Eye (tissue), 1 donor: Measurements from ENCODE around the gene SERP2.
A peak's percentile ranks its signal among the peaks of the same experiment; 100 is the strongest.

Experiments
- DNase-seq: peaks from one replicate; pipeline ENCODE4 v3.0.0-alpha.2; 2015

Gene SERP2

GRCh38 chr13:44413095-44413494 lies 39.5 kb downstream of the SERP2 start:
- DNase-seq: no peak

- DNase-seq: no peak
Measured at GRCh38 chr13:44414716-44415115, 41.1 kb downstream of the SERP2 start.

- peak; percentile 39 for DNase-seq
Measured at GRCh38 chr13:44415815-44416214, 42.2 kb downstream of the SERP2 start.

DNA sequence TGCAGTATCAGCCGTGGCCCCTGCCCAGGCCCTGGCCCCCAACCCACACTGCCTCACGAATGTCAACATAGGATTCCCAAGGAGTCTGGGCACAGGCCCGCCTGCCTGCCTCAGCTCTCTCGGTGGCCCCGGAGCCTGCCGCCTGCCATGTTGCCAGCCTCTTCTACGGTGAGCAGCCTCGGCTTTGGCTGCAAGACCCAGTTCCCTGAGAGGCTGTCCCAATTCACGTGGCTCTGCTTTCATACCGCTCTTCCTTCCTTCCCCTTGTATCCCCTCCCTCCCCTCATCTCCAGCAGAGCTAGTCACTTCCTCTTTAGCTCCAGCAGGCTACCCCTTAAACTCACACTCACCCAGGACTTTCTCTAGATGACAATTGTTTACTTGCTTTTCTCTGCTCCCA lies 42.7 kb downstream of the SERP2 start:
- DNase-seq: no peak

DNA sequence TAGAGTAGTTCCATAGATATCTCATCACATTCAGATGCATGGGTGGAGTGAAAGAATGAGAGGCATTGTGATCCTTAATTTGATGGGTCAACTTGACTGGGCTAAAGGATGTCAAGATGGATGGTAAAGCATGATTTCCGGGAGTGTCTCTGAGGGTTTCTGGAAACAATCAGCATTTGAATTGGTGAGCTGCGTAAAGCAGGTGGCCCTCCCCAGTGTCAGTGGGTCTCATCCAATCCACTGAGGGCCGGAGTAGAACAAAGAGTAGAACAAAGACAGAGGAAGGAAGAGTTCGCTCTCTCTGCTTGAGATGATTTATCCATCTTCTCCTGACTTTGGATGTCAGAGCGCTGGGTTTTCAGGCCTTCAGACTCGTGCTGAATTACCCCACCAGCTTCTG lies 43.1 kb downstream of the SERP2 start:
- no peak for DNase-seq

GRCh38 chr13:44417446-44417845 lies 43.8 kb downstream of the SERP2 start:
- DNase-seq: peak; percentile 67

GRCh38 chr13:44417876-44418275 lies 44.3 kb downstream of the SERP2 start:
- no peak for DNase-seq

- no peak for DNase-seq
Measured at GRCh38 chr13:44420376-44421220, 47.0 kb downstream of the SERP2 start.

GRCh38 chr13:44421853-44422525 lies 48.4 kb downstream of the SERP2 start:
- DNase-seq: no peak

GRCh38 chr13:44422755-44423643 lies 49.4 kb downstream of the SERP2 start:
- DNase-seq: no peak

DNA sequence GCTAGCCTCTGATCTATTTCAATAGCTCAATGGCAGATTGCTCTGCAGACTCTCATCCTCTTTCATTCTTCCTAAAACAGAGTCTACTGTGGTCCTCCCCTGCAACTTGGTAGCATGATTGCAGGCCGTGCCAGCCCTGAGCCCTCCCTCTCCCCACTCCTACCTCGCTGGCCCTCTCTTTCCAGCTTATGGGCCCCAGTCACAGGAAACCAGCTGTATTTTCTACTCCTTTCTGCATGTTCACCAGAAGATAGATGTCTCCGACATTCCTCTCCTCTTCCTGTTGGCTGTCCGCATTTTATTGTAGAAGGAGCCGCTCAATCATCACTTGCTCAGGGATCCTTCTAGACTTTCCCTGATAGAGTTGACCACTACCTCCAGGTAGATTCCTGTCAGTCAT lies 50.2 kb downstream of the SERP2 start:
- DNase-seq: no peak

DNA sequence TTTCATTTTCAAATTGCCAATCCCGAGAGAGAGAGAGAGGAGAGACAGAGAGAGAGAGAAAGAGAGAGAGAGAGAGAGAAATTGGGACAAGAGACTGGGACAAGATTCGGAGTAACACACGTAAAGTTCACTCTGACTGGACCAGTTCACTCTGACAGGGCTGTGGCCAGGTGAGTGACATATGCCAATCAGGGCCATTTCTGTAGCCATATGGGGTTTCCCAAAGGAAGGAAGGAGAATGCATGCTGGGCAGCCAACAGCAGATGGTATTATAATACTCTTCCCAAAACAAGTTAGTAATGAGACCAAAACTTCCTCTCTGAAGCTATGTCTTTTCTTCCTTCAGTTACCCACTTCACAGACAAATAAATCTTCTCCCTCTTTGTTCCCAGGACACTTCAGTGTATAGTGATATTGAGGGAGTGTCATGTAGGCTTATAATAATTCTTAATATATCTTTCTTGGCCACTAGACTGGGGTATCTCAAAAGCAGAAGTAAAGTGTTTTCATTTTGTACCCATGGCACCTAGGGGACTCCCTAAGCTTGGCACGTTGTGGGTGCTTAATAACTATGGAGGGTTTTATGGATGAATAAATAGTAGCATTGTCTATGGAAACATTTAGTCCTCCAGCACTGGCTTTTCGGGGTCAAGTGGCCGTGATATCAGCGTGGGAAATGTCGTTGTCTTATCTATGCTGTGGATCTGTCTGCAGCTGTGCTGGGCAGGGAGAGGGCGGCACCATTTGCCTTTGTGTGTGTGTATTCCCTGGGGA lies 51.6 kb downstream of the SERP2 start:
- no peak for DNase-seq

- no peak for DNase-seq
Measured at GRCh38 chr13:44425815-44426078, 52.1 kb downstream of the SERP2 start.

DNA sequence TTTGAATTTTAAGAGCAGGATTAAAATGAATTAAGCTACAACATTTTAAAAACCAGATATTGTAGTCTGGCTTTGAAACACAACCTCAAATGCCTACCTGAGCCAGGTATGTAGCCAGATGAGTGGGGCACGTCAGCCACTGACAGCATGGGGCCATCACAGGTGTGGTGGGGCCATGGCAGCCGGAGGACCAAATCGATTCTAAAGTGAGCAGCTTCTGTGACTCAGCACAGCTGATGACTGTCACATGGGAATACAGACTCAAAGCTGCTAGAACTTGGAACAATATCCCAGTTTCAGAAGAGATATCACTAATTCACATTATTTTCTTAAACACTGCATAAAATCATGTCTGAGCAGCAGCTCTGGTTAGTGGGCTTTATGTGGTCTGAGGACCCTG lies 52.8 kb downstream of the SERP2 start:
- DNase-seq: no peak

- DNase-seq: no peak
Measured at GRCh38 chr13:44429311-44429710, 55.7 kb downstream of the SERP2 start.

- DNase-seq: no peak
Measured at GRCh38 chr13:44431150-44431549, 57.5 kb downstream of the SERP2 start.

DNA sequence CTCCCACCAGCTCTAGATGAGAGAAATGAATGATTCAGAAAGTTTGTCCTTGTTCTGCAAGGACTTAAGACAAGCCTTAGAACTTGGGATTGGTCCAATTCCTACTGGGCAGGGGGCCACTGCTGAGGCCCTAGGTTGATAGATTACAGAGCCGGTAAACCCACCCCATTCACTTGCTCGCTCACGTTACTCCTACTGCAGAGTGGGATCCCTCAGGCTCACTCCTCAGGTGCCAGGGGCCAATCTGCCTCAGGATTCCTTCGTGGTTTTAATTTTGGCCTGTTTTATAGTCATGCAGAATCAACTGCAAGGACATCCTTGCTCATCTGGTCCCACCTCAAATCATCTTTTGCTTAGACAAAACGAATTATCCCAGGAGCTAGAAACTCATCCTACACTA lies 59.0 kb downstream of the SERP2 start:
- no peak for DNase-seq

GRCh38 chr13:44433863-44434765 lies 60.5 kb downstream of the SERP2 start:
- DNase-seq: peak; percentile 50

DNA sequence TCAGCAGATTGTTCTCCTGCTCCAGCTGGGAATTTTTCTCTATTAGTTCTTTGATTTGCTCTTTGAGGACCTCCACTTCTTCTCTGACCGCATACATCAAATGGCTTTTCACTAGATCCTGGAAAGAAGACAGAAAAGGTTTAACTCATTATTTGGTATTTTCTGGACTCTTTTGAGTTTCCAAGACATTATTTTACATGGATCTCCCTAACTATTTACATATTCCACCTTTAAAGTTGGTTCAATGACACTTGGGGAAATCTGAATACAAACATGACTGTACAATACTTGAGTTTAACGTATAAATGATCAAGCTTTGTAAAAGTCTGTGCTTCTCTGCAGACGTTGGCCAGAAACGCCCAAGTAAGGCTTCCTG lies 61.1 kb downstream of the SERP2 start:
- DNase-seq: no peak

GRCh38 chr13:44435142-44435918 lies 61.7 kb downstream of the SERP2 start:
- DNase-seq: peak; percentile 100

DNA sequence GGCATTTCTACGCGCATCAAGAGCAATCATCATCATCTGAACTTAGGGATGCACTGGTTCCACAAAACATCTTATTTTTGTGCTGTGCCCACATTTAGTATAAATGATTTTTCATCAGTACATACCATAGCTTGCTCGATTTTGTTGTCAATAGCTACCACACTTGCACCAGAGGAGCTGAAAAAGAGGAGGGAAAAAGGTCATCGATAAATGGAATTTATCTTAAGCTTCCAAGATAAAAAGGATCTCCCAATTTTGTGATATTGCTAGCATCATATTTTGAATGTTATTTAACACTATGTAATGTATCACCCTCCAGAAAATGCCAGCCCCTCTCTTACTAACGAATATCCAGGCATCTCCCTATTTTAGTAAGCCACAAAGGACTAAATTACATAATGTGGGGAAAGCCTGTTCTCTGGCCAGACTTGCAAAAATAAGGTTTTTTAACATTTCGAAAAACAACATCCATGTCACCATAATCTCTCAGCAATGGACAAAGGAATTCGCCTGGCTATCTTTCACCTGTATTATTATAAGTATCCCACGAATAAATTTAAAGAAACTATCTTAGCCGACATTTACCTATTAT lies 62.4 kb downstream of the SERP2 start:
- no peak for DNase-seq
